HG03432 (cell line): ENCODE results near the gene SMU1.
A peak's percentile ranks its signal among the peaks of the same experiment; 100 is the strongest.
"Not testable (repeated sequence)": the region's sequence is repeated elsewhere in the genome, so short reads cannot be mapped to it uniquely, and the experiment has no call there.

Experiments
- ATAC-seq: cut with Tn5 transposase; IDR thresholded peaks from one replicate; pipeline ENCODE4 v1.9.1; 2021; ENCODE audit warnings: mild to moderate bottlenecking, moderate library complexity; ENCODE audit not compliant: unreplicated experiment

SMU1 gene

GRCh38 chr9:33105959-33106358 is 29.5 kb upstream of the SMU1 start:
- no peak for ATAC-seq

DNA sequence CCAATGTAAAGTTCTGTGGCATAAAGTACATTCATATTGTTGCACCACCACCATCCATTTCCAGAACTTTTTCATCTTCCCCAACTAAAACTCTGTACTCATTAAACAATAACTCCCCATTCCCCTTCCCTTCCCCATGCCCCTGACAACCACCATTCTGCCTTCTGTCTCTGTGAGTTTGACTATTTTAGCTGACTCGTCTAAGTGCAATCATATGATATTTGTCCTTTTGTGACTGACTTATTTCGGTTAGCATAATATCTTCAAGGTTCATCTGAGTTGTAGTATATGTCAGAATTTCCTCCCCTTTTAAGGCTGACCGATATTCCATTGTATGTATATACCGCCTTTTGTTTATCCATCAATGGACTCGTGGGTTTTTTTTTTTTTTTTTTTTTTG is 29.0 kb upstream of the SMU1 start:
- no peak for ATAC-seq

DNA sequence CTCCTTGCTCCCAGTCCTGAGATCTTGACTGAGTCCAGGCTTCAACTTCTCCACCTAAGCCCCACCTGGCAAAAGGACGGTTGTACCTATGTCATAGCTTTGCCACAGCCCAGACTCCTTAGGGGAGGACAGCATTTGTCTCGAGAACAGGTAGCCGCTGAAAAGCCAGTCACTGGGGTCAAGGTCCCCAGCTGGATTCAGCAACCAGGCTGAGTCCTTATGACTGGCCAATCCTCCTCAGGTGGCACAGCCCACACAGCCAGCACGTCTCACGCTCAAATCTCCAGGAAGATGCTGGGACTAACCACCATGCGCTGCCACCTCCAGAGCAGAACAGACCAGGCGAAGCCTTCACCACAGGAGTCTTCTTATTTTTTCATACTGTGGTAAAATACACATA is 27.9 kb upstream of the SMU1 start:
- no peak for ATAC-seq

DNA sequence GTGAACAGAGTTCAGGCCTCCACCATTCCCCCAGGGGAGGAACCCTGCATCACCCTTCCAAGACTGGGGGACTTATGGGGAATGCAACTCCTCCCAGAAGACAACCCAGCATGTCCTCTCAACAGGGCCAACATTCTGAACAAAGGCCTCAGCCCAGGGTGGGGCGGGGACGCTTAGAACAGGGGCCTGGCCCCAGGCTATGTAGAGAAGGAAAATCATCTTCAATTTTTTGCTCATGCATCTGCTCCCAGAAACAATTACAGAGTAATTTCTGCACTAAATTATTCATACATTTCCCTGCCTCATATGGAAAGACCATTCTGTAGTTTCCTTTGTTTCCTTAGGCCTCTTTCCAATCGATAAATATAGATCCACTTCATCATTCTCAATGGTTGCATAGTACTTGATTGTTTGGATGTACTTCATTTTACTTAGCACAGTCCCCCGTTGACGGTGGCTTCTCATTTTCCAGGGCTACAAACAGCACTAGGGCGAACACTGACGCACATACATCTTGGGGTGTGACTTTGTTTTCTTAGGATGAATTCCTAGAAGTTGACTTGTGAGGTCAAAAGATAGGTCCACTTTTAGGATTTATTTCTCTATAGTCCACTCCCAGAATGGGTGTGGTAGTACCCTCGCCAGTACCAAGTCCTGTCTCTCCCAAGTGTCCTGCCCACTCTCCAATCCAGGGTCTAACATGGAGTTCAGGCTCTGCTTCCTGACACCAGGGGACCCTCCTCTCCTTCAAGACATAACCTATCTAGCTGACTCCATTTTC is 27.2 kb upstream of the SMU1 start:
- no peak for ATAC-seq

DNA sequence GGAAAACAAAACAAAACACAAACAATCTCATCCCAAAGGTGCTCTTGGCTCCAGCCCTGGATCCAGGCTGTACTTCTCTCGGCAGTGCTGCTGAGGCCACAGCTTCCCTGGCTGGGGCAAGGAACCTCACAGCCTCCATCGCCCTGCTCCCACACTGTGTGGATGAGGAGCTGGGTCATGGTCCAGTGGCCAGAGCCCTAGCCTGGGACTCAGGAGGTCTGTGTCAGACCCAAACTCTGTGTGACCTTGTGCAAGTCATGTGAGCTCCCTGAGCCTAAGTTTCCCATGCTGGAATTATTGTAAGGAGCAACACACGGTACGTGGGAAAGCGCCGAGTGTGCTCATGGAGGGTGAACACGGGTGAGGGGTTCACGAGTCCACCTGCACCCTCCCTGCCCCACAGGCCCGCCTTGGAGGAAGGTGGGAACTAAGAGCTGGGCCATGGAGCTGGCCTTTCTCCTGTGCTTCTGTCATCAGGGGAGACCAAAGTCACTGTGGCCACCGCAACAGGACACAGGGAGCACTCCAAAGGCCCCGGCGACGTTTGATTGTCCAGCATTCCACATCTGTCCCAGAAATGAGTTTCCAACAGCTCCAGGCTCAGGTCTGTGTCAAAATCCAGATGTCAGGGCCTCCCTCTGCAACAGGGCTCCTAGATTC is 26.2 kb upstream of the SMU1 start:
- ATAC-seq, result no peak

DNA sequence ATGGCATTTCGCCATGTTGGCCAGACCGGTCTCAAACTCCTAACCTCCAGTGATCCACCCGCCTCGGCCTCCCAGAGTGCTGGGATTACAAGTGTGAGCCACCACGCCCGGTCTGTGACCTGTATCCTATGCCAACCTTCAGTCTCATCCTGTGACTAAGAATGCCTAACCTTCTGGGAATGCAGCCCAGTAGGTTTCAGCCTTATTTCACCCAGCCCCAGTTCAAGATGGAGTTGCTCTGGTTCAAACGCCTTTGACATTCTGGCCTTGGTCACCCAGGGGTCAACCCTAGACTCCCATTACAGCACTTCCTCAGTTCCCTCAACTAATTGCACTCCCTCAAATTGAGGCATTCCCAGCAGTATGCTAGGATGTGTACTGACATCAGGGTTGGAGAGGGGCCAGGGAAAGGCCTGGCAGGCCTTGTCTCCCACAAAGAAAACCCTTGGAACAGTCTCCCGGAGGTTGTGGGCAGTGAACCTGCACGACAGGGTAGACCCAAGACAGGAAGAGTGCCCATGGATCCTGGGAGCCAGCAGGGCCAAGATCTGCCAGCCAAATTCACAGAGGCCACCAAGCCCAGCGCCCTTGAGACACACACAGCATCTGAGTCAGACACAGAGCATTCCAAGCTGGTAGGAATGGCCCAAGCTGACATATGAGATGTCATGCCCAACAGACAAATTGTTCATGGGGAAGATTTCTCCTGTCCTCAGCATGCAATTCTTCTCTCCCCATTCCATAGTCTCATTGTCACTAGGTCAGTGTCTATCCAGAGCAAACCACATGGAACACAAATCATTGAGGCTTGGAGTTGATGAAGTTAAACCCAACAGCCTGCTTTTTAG is 24.9 kb upstream of the SMU1 start:
- no peak for ATAC-seq

DNA sequence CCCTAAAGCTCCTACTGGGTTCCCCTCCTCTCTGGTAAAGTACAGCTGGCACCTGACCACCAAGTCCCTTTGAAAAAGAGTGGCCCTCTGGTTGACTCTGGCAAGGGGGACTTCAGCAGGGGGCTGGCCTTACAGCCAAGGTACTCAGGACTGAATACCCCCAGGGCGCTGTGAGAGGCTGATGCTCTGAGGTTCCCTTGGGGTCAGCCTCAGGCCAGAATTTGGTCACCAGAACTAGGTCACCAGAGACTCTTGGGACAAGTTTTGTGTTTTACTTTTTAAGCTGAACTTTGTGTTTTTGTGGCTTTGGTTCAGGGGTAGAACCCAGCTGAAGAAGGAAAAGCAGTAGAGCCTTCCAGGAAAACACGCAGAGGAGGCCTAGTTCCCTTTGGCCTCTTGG is 23.3 kb upstream of the SMU1 start:
- no peak for ATAC-seq

GRCh38 chr9:33097192-33097591 is 20.7 kb upstream of the SMU1 start:
- no peak for ATAC-seq

DNA sequence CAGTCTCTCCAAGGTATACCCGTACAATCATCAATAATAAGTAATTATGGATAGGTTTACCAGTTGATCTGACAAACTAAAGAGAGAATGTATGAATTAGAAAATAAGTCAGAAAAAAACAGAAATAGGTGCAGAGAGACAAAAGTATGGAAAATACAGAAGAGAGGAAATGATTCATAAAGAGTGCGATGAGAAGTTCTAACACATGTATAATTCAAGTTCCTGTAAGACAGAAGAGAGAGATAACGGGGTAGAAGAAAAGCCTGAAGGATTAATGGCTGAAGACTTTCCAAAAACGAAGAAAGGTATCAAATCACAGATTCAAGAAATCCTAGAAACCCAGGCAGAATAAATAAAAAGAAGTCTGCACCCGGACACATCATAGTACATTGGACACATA is 16.2 kb upstream of the SMU1 start:
- no peak for ATAC-seq

DNA sequence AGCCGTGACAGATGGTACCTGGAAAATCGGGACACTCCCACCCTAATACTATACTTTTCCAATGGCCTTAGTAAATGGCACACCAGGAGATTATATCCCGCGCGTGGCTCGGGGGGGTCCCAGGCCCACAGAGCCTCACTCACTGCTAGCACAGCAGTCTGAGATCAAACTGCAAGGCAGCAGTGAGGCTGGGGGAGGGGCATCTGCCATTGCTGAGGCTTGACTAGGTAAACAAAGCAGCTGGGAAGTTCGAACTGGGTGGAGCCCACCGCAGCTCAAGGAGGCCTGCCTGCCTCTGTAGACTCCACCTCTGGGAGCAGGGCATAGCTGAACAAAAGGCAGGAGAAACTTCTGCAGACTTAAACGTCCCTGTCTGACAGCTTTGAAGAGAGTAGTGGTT is 9.2 kb upstream of the SMU1 start:
- not testable (repeated sequence) for ATAC-seq

DNA sequence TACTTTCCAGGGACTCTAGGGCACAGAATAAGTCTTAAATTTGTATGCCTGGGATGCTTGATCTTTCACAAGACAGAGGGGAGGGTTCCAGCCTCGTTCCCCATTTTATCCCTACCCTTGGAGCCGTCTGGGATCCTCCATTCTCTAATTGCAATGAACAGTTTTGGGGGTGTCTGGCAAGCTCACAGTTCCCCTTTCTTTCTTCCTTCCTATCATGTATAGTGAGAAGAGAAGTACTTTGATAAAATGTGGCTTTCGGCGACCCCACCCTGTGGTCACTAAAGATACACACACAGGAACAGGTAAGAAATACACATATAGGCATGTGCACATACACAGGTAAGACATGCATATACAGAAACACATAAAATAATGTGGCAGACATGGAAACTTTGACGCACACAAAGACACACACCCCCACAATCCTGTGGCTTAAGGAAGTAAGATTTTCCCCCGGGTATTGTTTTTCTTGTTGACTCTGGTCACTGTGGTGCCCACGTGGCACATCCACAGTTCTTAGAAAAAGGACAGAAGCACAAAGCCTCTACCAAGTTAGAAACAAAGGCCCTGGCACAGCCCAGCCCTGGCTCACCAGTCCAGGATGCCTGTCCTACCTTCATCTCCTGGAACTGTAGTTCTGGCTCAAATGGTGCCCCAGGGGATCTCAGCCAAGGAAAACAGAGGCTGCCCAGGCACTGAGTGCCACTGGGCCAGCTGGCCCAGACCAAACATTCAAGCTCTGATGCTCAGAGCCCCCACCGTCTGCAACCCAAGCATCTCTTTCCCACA is 6.3 kb upstream of the SMU1 start:
- ATAC-seq, result no peak

DNA sequence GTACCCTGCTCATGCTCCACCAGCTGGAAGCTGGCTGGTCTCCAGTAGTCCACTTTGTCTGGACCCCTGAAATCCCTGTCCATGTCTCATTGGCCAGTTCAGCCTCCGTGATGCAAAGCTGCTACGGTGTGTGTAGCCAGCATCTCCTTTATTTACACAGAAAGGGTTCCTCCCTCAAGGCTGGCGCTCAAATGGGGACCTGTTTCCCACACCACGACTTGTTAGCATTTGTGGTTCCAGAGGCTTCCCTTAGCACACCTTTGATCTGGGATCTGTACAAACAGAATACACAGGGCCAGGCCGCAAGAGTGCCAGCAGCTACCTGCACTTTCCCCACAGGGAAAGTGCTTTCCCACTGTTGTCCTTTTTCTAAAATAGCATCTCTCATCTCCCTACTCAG is 5.7 kb upstream of the SMU1 start:
- no peak for ATAC-seq

GRCh38 chr9:33081128-33081851 is 4.8 kb upstream of the SMU1 start:
- ATAC-seq, result peak; percentile 50

DNA sequence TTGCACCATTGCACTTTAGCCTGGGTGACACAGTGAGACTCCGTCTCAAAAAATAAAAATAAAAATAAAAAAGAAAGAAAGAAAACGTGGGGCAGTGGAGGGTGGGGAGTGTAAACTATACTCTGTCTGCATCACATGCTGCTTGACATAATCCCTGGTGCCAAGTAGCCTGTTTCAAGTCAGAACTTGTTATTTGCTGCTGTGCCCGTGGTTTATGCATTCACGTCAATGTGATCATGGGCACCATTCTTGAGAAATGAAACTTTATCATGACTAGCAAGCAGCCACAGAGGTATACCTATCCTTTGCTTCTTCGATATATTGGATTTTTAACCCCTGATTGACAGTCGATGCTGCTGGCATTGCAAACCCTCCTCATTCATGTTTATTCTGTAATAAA is 4.1 kb upstream of the SMU1 start:
- no peak for ATAC-seq

DNA sequence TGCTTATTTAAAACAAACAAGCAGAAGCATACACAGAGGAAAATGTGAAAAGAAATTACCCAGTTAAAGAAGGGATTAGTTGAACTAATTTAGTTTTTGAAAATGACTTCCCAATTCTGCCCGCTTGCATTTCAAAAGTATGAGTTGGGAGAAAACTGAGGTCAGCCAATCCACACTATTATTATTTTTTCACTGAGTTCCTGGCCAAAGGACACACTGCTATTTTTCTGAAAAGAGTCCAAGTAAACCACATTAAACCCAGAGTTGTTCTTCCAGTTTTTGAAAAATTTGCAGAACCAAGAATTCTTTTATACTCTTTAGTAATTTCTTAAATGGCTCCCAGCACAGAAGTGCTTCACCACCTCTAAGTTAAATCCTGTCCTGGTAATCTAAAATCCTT is 7.5 kb downstream of the SMU1 start:
- no peak for ATAC-seq

GRCh38 chr9:33065157-33066076 is 11.1 kb downstream of the SMU1 start:
- ATAC-seq, result peak; percentile 87

DNA sequence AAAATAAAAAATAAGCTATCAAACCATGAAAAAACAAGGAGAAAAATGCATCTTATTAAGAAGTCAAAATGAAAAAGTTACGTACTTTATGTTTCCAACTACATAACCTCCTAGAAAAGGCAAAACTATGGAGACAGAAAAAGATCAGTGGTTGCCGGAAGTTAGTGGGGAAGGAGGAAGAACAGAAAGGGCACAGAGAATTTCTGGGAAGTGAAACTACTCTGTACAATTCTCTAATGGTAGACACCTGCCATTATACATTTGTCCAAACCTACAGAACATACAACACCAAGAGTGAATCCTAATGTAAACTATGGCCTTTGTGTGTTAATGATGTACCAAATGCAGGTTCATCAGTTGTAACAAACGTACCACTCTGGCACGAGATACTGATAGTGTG is 25.3 kb downstream of the SMU1 start:
- ATAC-seq, result no peak

GRCh38 chr9:33049680-33050361 is 26.7 kb downstream of the SMU1 start:
- peak; percentile 90 for ATAC-seq

- no peak for ATAC-seq
These were observed 28.4 kb downstream of the SMU1 start for GRCh38 chr9:33048054-33048465.
